ENCODE results near the gene MAPRE2.

Gene MAPRE2

DNA sequence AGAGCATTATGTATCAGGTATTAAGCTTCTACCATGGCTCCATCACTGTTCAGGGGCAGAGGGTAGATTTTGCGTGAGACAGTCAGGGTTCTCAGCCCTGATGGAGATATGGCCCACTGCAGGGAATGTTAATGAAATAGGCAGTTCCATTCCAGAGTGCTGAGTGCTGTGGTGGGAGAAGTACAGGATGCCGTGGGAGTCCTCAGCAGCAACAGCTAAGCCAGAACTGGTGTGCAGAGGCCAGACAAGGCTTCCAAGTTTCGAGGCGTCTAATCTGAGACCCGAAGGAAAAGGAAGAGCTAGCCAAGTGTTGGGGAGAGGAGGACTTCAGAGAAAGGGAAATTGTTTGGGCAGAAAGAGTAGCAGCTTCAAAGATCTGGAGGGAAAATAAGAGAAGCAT lies 30.2 kb upstream of the MAPRE2 start:
- H3K4me3 ChIP-seq (ENCODE audit: low read depth in 1 of 2, low read length in 1 of 2), result no peak overlapping the region
- H3K27ac ChIP-seq, result no peak overlapping the region
- no peaks in the 10 kb centered on the region for H3K36me3 ChIP-seq
- no peaks in the 10 kb centered on the region for H3K27me3 ChIP-seq
- TF ChIP-seq, protein P1, sequence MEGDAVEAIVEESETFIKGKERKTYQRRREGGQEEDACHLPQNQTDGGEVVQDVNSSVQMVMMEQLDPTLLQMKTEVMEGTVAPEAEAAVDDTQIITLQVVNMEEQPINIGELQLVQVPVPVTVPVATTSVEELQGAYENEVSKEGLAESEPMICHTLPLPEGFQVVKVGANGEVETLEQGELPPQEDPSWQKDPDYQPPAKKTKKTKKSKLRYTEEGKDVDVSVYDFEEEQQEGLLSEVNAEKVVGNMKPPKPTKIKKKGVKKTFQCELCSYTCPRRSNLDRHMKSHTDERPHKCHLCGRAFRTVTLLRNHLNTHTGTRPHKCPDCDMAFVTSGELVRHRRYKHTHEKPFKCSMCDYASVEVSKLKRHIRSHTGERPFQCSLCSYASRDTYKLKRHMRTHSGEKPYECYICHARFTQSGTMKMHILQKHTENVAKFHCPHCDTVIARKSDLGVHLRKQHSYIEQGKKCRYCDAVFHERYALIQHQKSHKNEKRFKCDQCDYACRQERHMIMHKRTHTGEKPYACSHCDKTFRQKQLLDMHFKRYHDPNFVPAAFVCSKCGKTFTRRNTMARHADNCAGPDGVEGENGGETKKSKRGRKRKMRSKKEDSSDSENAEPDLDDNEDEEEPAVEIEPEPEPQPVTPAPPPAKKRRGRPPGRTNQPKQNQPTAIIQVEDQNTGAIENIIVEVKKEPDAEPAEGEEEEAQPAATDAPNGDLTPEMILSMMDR (IDR thresholded peaks at IDR 0.05), result no peak
- no peaks in the 10 kb centered on the region for H3K9me3 ChIP-seq
- no peaks in the 10 kb centered on the region for H3K4me1 ChIP-seq (ENCODE audit: control insufficient read depth in 1 of 2, insufficient read depth in 1 of 2, low read depth in 1 of 2, low read length in 1 of 2)

DNA sequence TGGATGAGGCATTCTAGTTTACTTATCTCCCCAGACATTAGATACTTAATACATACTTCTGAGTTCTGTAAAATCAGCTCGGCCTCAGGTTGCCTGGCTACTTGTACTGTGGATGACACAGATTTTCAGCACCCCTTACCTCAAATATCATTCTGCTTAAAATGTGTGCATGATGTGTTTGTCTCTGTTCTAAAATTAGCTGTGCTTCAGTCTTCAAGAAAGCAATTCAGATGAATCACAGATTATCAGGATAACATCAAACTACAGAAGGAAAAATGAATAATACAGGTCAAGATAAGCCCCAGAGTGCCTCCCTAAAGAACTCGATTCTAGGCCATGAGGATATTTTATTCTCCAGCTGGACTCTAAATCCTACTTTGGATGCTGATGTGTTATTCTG lies 21.3 kb upstream of the MAPRE2 start:
- H3K4me3 ChIP-seq (ENCODE audit: low read depth in 1 of 2, low read length in 1 of 2), result no peak overlapping the region
- no peak overlapping the region for H3K27ac ChIP-seq
- H3K36me3 ChIP-seq, result no peaks in the 10 kb centered on the region
- no peaks in the 10 kb centered on the region for H3K27me3 ChIP-seq
- H3K9me3 ChIP-seq, result no peaks in the 10 kb centered on the region
- TF ChIP-seq, protein P1 (IDR thresholded peaks at IDR 0.05), result no peak
- no peaks in the 10 kb centered on the region for H3K4me1 ChIP-seq (ENCODE audit: control insufficient read depth in 1 of 2, insufficient read depth in 1 of 2, low read depth in 1 of 2, low read length in 1 of 2)

DNA sequence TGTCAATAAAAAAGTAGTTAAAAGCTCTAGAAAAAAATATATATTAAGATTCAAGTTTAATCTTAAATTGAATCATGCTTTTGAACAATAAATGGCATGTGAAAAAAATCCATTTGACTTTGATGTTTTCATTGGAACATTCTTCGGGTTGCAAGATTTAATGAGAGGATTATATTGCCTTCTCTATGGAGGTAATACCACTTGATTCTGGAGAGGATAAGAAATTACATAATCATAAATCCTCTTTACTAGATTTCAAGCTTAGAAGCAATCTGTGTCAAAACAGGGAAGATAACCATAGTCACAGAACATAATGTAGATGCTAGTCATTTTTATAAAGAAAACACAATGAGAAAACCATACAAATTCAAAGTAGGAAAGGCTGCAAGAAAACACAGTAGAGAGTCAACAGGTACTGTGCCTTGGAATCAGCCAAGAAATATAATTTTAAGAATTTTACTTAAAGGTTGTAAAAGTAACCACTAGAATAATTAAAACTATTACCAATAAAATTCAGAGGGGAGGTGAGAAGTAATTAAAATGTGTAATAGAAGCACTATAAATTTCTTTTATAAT lies 18.7 kb upstream of the MAPRE2 start:
- TF ChIP-seq, protein P1 (IDR thresholded peaks at IDR 0.05), result no peak
- Histone ChIP-seq H3K36me3 (no peaks in the 10 kb centered on the region), H3K4me1 (ENCODE audit: control insufficient read depth in 1 of 2, insufficient read depth in 1 of 2, low read depth in 1 of 2, low read length in 1 of 2) (no peaks in the 10 kb centered on the region)

DNA sequence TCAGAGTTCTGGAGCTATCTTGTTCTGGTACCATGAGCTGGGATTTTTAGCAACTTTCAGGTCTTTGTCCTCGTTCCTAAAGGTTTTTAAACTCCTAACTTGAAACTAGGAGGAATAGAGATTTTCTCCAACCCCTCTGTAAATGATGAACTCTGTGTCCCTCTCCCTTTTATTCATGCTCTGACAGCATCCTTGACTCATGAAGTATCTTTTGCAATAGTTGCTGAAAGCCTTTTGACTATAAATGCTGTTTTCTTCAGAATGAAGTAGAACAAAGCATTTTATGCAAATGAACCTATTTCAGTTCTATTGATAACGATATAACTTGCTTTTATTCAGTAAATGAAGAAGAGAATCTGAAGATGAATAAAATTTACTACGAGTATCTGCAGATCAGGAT lies 17.0 kb upstream of the MAPRE2 start:
- Histone ChIP-seq H3K27ac (no peak overlapping the region), H3K4me3 (ENCODE audit: low read depth in 1 of 2, low read length in 1 of 2) (no peak overlapping the region), H3K36me3 (no peaks in the 10 kb centered on the region), H3K27me3 (no peaks in the 10 kb centered on the region), H3K4me1 (ENCODE audit: control insufficient read depth in 1 of 2, insufficient read depth in 1 of 2, low read depth in 1 of 2, low read length in 1 of 2) (no peaks in the 10 kb centered on the region), H3K9me3 (no peaks in the 10 kb centered on the region)
- TF ChIP-seq, protein P1 (IDR thresholded peaks at IDR 0.05), result no peak

More for the DNA sequence above, 18.7 kb upstream of the MAPRE2 start:
- Histone ChIP-seq H3K4me3 (ENCODE audit: low read depth in 1 of 2, low read length in 1 of 2) (no peak overlapping the region), H3K27me3 (no peaks in the 10 kb centered on the region), H3K9me3 (no peaks in the 10 kb centered on the region), H3K27ac (no peak overlapping the region)

DNA sequence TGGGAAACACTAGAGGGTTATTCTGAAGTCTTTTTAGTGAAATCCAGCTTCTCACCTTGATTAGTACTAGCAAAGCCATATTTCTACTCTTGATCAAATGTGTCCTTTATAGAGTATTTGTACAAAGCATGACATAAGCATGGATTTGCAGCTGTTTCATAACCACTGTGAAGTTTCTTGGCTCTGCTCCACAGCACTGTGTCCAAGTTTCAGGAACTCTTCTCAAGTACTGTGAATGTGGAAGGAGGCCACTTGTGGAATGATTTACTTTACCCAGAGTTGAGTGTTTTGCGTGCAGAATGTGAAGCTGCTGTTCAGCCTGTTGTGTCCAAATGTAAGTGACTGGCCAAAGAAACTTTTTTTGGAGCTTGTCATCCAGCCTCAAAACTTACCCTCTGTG lies 16.2 kb upstream of the MAPRE2 start:
- peaks cover 6 to 7% of the 10 kb centered on the region in 2 experiments for H3K4me1 ChIP-seq (ENCODE audit: control insufficient read depth in 1 of 2, insufficient read depth in 1 of 2, low read depth in 1 of 2, low read length in 1 of 2)
- no peak overlapping the region for H3K4me3 ChIP-seq (ENCODE audit: low read depth in 1 of 2, low read length in 1 of 2)
- TF ChIP-seq, protein P1 (IDR thresholded peaks at IDR 0.05), result no peak
- no peak overlapping the region for H3K27ac ChIP-seq
- H3K36me3 ChIP-seq, result no peaks in the 10 kb centered on the region
- H3K27me3 ChIP-seq, result no peaks in the 10 kb centered on the region
- no peaks in the 10 kb centered on the region for H3K9me3 ChIP-seq
